GM12878 (cell line): ENCODE data around the gene PROB1. TPM values are rescaled to one million over a fixed set of nuclear protein-coding genes. Genes with fewer than 3 reads are reported as not detected.

ENCODE experiments used
- ATAC-seq: fragments of 200-7000 bp; cut with Tn5 transposase; 3 replicates; pipeline ENCODE4 v1.9.1; 2020; ENCODE audit warnings: mild to moderate bottlenecking, moderate library complexity
- BruUV-seq: library from RNA; stranded (reverse); fragments of 400-500 nt; replicated peaks from 2 replicates; lab custom pipeline; 2021; lab: Mats Ljungman, UMichigan
- CTCF ChIA-PET: fragments of 300-600 bp; sonication (Branson Sonifier 250); formaldehyde crosslinking; extraction: SDS; loops from one replicate; lab custom pipeline; 2021; ENCODE audit warnings: inconsistent platforms; lab: Yijun Ruan, JAX
- POLR2A ChIA-PET: fragments of 350-600 bp; formaldehyde crosslinking; extraction: SDS; loops from one replicate; lab custom pipeline; 2021; ENCODE audit warnings: inconsistent platforms; lab: Charles Lee
- RAD21 ChIA-PET: fragments of 300-600 bp; sonication (Branson Sonifier 250); formaldehyde crosslinking; loops from one replicate; lab custom pipeline; 2023; ENCODE audit warnings: antibody characterized with exemption; ENCODE audit not compliant: unreplicated experiment; lab: Charles Lee
- SMC1A ChIA-PET: fragments of 300-600 bp; sonication (Branson Sonifier 250); formaldehyde crosslinking; loops from one replicate; lab custom pipeline; 2023; ENCODE audit not compliant: unreplicated experiment, uncharacterized antibody; lab: Charles Lee
- DNase-seq: peaks from one replicate; pipeline ENCODE4 v3.0.0-alpha.2; 2011; ENCODE audit warnings: low read depth, low spot score
- FAIRE-seq: peaks from 3 replicates; lab custom pipeline; 2011; peaks lifted over from hg19 to GRCh38; lab: Jason Lieb, UNC
- H2AFZ ChIP-seq: 2 replicates; pipeline ENCODE4 v1.6.0; 2011; ENCODE audit warnings: low read depth, low read length, control low read depth; ENCODE audit not compliant: control insufficient read depth
- H3K27ac ChIP-seq: 2 replicates; pipeline ENCODE4 v1.5.1; 2011; ENCODE audit warnings: control low read depth; ENCODE audit not compliant: control insufficient read depth, insufficient read depth
- H3K27me3 ChIP-seq, 2 experiments: replicated peaks in 1 of 2; 2 replicates each; pipeline versions ENCODE4 v1.6.0 to v1.6.1; 2011; ENCODE audit warnings: low read length in 1 of 2; ENCODE audit not compliant: control insufficient read depth in 2 of 2, insufficient read depth in 2 of 2
- H3K36me3 ChIP-seq, 2 experiments: 2 replicates each; pipeline ENCODE4 v1.5.1; 2011; ENCODE audit warnings: low read length in 1 of 2; ENCODE audit not compliant: control insufficient read depth in 2 of 2, insufficient read depth in 2 of 2
- H3K4me1 ChIP-seq: 2 replicates; pipeline ENCODE4 v1.6.1; 2011; ENCODE audit warnings: mild to moderate bottlenecking, low read length, moderate library complexity, mixed read lengths; ENCODE audit not compliant: control insufficient read depth, insufficient read depth
- H3K4me2 ChIP-seq: 2 replicates; pipeline ENCODE4 v1.6.0; 2011; ENCODE audit warnings: control low read depth; ENCODE audit not compliant: control insufficient read depth, insufficient read depth
- H3K4me3 ChIP-seq: fragments of 200-600 bp; sonication (generic); 2 replicates; pipeline ENCODE4 v1.5.1; 2016
- H3K79me2 ChIP-seq: 2 replicates; pipeline ENCODE4 v1.6.0; 2011; ENCODE audit warnings: low read length; ENCODE audit not compliant: control insufficient read depth, insufficient read depth
- H3K9ac ChIP-seq: 2 replicates; pipeline ENCODE4 v1.8.0; 2011; ENCODE audit warnings: low read length, control low read depth, mixed read lengths; ENCODE audit not compliant: control insufficient read depth, insufficient read depth
- H3K9me3 ChIP-seq: replicated peaks from 3 replicates; pipeline ENCODE4 v1.5.1; 2011; ENCODE audit warnings: mild to moderate bottlenecking, low read length; ENCODE audit not compliant: control insufficient read depth, insufficient read depth
- H4K20me1 ChIP-seq: 2 replicates; pipeline ENCODE4 v1.6.0; 2011; ENCODE audit not compliant: control insufficient read depth, insufficient read depth
- BCLAF1 ChIP-seq: fragments of 450-650 bp; IDR thresholded peaks from 2 replicates; pipeline ENCODE4 v1.6.1; 2017; ENCODE audit warnings: antibody characterized with exemption, mild to moderate bottlenecking, moderate library complexity
- BHLHE40 ChIP-seq, 2 experiments: fragments of 450-650 bp in 1 of 2; IDR thresholded peaks; 2 replicates each; pipeline ENCODE4 v1.6.1; 2011 to 2017; ENCODE audit warnings: low read depth in 2 of 2, borderline replicate concordance in 1 of 2, improper control_type of control experiment in 1 of 2, low read length in 1 of 2, mild to moderate bottlenecking in 1 of 2
- NR2C1 ChIP-seq: fragments of 450-650 bp; IDR thresholded peaks from 2 replicates; pipeline ENCODE4 v1.6.1; 2017; ENCODE audit warnings: antibody characterized with exemption, mild to moderate bottlenecking, moderate library complexity
- RAD21 ChIP-seq: IDR thresholded peaks from 2 replicates; pipeline ENCODE4 v1.6.1; 2011; ENCODE audit warnings: mild to moderate bottlenecking, low read depth, low read length, moderate library complexity; ENCODE audit not compliant: insufficient read depth
- RELA ChIP-seq: fragments of 450-650 bp; IDR thresholded peaks from 2 replicates; pipeline ENCODE4 v1.8.0; 2014; ENCODE audit warnings: borderline replicate concordance; ENCODE audit not compliant: partially characterized antibody
- SMARCA5 ChIP-seq: fragments of 450-650 bp; IDR thresholded peaks from 2 replicates; pipeline ENCODE4 v1.6.1; 2017; ENCODE audit warnings: mild to moderate bottlenecking
- SRF ChIP-seq, 2 experiments: IDR thresholded peaks; 2 replicates each; pipeline ENCODE4 v1.6.1; 2011; ENCODE audit warnings: low read depth in 2 of 2, low read length in 2 of 2, mild to moderate bottlenecking in 1 of 2, moderate library complexity in 1 of 2
- ZBTB40 ChIP-seq: fragments of 450-650 bp; IDR thresholded peaks from 2 replicates; pipeline ENCODE4 v1.6.1; 2016; ENCODE audit warnings: mild to moderate bottlenecking, moderate library complexity, borderline replicate concordance
- ZNF207 ChIP-seq: fragments of 450-650 bp; IDR thresholded peaks from 2 replicates; pipeline ENCODE4 v1.6.1; 2014; ENCODE audit warnings: antibody characterized with exemption, mild to moderate bottlenecking, borderline replicate concordance
- ZNF24 ChIP-seq: fragments of 450-650 bp; IDR thresholded peaks from 2 replicates; pipeline ENCODE4 v1.6.1; 2017; ENCODE audit warnings: antibody characterized with exemption, mild to moderate bottlenecking
- ZZZ3 ChIP-seq: IDR thresholded peaks from 2 replicates; pipeline ENCODE4 v1.6.1; 2011; ENCODE audit warnings: low read depth; ENCODE audit not compliant: control insufficient read depth, insufficient read length
- WGBS: methylation state at CpG from one replicate; pipeline ENCODE4 v1.1.6; 2016; ENCODE audit warnings: low lambda C conversion rate; ENCODE audit not compliant: insufficient replicate concordance, insufficient coverage; ENCODE audit errors: missing lambda C conversion rate; 5-methylcytosine and 5-hydroxymethylcytosine counted together
- in situ Hi-C: fragments of 300-500 bp; cut with MboI; formaldehyde crosslinking; loops from 9 replicates; pipeline ENCODE4 v1.14.3; 2018; ENCODE audit warnings: mixed read lengths
- intact Hi-C: fragments of 100-400 bp; cut with micrococcal nuclease; formaldehyde crosslinking; loops from one replicate; pipeline ENCODE4 v1.14.2; 2022; ENCODE audit not compliant: unreplicated experiment
- polyA plus RNA-seq, 11 experiments: library from polyadenylated mRNA; depleted of rRNA in 4 of 11; unstranded in 6 of 11; stranded (reverse) in 5 of 11; fragments of >200 nt; fragmentation: Nextera tagmentation in 4 of 11; fragmentation: Illumina TruSeq in 1 of 11; extraction: Ambion mirVana in 4 of 11; extraction: Trizol in 1 of 11; gene quantifications; 1 replicate in 1 of 11; 2 replicates in 10 of 11; pipeline versions ENCODE4 v1.2.1 to v1.2.3, GENCODE V29; 2011 to 2016; ENCODE audit warnings: inconsistent platforms in 2 of 11, missing spikeins in 2 of 11, low read depth in 1 of 11
- total RNA-seq, 4 experiments: library from RNA; depleted of rRNA in 3 of 4; stranded (reverse); fragments of >200 nt in 3 of 4; fragmentation: Illumina TruSeq in 1 of 4; extraction: Trizol in 1 of 4; gene quantifications; 2 replicates each; pipeline versions ENCODE4 v1.2.1 to v1.2.3, GENCODE V29; 2013 to 2021

PROB1 gene
- total and polyA plus RNA-seq, 10 of the 15 experiments (the other 5 are each of a cell fraction or from before 2014, with no cell fraction given), result 0.14 to 8.1 (median 2.9) TPM

- Histone ChIP-seq H3K4me2 (peak overlapping the region; percentile 73), H2AFZ (peak overlapping the region; percentile 86), H3K4me3 (peak overlapping the region; percentile 87), H3K9me3 (no peaks in the 10 kb centered on the region), H3K27me3 (no peaks in the 10 kb centered on the region), H3K4me1 (peaks cover 49% of the 10 kb centered on the region), H3K36me3 (peaks cover 0 to 7% of the 10 kb centered on the region in 2 experiments; a peak in 1 of 4 replicates), H3K9ac (peak overlapping the region; percentile 97), H3K27ac (peak overlapping the region; percentile 90), H3K79me2 (peaks cover 78% of the 10 kb centered on the region), H4K20me1 (no peaks in the 10 kb centered on the region)
- under 1% methylated on average over 77 of the region's 77 CpGs for WGBS
- RAD21 ChIA-PET, result interaction anchor here (1.0 to 4.4 kb wide), 7 partner anchors 28 to 142 kb away, joined by 3 to 25 read pairs (median 6); partner anchors contain the start of gene MATR3
- FAIRE-seq (peak; percentile 52), DNase-seq (no peak), ATAC-seq (peak; percentile 69)
- CTCF ChIA-PET, result interaction anchor here (1.0 to 4.4 kb wide), 7 partner anchors 11 to 142 kb away, joined by 3 to 35 read pairs (median 8); partner anchors contain the start of genes PAIP2 and SPATA24
- SMC1A ChIA-PET, result interaction anchor here (0.8 to 3.9 kb wide), 4 partner anchors 8 to 121 kb away, joined by 3 to 15 read pairs (median 8); no protein-coding TSS in a partner anchor
- TSS peak; percentile 44 for BruUV-seq
- in situ Hi-C loops (no loop called here), intact Hi-C loops (loop anchor here (2.0 to 5.0 kb wide), 4 partner anchors 52 to 141 kb away; partner anchors contain the start of genes MATR3 and PAIP2)
- POLR2A ChIA-PET, result interaction anchor here (1.0 to 5.3 kb wide), 3 partner anchors 11 to 120 kb away, joined by 3 to 61 read pairs (median 3); partner anchors contain the start of genes MATR3 and SPATA24
- TF ChIP-seq SRF (IDR thresholded peaks at IDR 0.05; ENCODE audit: low read depth in 2 of 2, low read length in 2 of 2) (0 out of 4 replicates have a peak, but pooled peaks of 1 of the 2 experiments have one; percentile 4), NR2C1 (0 out of 2 replicates have a peak, but pooled peaks have one; percentile 3), ZZZ3 (no peak), SMARCA5 (peak; percentile 99), ZBTB40 (peak; percentile 50), ZNF24 (peak; percentile 53), BHLHE40 (IDR thresholded peaks at IDR 0.05; ENCODE audit: borderline replicate concordance in 1 of 2, low read depth in 2 of 2, low read length in 1 of 2) (peak in 1 of 2 experiments; percentile 55; a peak in 2 of 4 replicates), BCLAF1 (0 out of 2 replicates have a peak, but pooled peaks have one; percentile 3), RAD21 (peak; percentile 76), RELA (peak; percentile 71), ZNF207 (peak; percentile 13; the same call in 1 of the 2 replicates)
Measured at GRCh38 chr5:139392678-139393496, 2.0 kb downstream of the PROB1 start.
